Measurements from ENCODE around the gene FUBP3. TPM values are rescaled to one million over a fixed set of nuclear protein-coding genes. Genes with fewer than 3 reads are reported as not detected.

The FUBP3 gene
- total RNA-seq, 1 experiment from 2014 or later, result 78.6 TPM

DNA sequence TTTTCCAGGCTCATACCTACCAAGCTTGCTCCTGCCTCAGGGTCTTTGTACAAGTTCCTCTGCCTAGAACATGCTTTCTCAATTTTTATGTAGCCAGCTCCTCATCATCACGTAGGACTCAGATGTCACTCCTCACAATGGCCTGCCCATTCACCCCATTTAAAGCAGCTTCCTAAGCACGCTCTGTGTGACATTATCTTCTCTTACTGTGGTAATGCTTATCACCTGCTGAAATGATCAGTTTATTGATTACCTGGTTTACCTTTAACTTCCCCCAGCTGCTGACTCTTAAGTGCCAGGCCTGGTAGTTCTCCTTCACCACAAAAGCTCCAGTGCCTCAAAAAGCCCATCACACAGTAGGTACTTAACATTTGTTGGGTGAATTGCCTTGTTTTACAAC lies 13.6 kb downstream of the FUBP3 start:
- no peak overlapping the region for H2BK120ac ChIP-seq (ENCODE audit: low read depth, low read length, poor library complexity, severe bottlenecking)
- no peak overlapping the region for H4K5ac ChIP-seq (ENCODE audit: insufficient read length, low read depth, low read length)
- H2AFZ ChIP-seq (ENCODE audit: low read length), result no peak overlapping the region
- no peaks in the 10 kb centered on the region for H3K23me2 ChIP-seq (ENCODE audit: insufficient read length, low read depth, low read length, poor library complexity, severe bottlenecking)
- no peak overlapping the region for H4K91ac ChIP-seq (ENCODE audit: insufficient read length, low read depth, low read length)
- H3K9me3 ChIP-seq (ENCODE audit: control insufficient read depth, low read depth, low read length), result no peaks in the 10 kb centered on the region
- no peak overlapping the region for H3K27ac ChIP-seq (ENCODE audit: insufficient read length, low read depth, low read length)
- no peak overlapping the region for H3K4ac ChIP-seq (ENCODE audit: low read depth, low read length)
- H3K36me3 Mint-ChIP-seq (ENCODE audit: insufficient read depth in 1 of 3, low read depth in 3 of 3), result peaks cover 4 to 34% (median 30%) of the 10 kb centered on the region in 3 experiments; a peak in 6 of 7 replicates
- peak overlapping the region in 1 of 3 experiments; percentile 18; a peak in 1 of 7 replicates for H3K27ac Mint-ChIP-seq
- no peak overlapping the region for H2BK15ac ChIP-seq (ENCODE audit: low read depth, low read length)
- no peak overlapping the region for H2BK20ac ChIP-seq (ENCODE audit: low read depth, low read length, poor library complexity, severe bottlenecking)
- no peak overlapping the region for H3K23ac ChIP-seq (ENCODE audit: insufficient read length, low read depth, low read length)
- peaks cover 24% of the 10 kb centered on the region; the same call in 1 of the 2 replicates for H3K79me2 ChIP-seq (ENCODE audit: insufficient read depth, low read length)
- H3K4me1 Mint-ChIP-seq, result peaks cover 0 to under 1% of the 10 kb centered on the region in 2 experiments; a peak in 1 of 4 replicates
- H3T11ph ChIP-seq (ENCODE audit: low read length), result no peak overlapping the region
- no peak overlapping the region for H3K9ac ChIP-seq (ENCODE audit: extremely low read depth, insufficient read length, low read length)
- H4K20me1 ChIP-seq (ENCODE audit: control insufficient read depth, insufficient read depth, insufficient read length), result no peaks in the 10 kb centered on the region
- H4K8ac ChIP-seq (replicated peaks; ENCODE audit: insufficient read length, low read depth, low read length), result no peak overlapping the region
- no peaks in the 10 kb centered on the region for H3K4me1 ChIP-seq (ENCODE audit: insufficient read depth, low read length)
- no peak overlapping the region for H2BK12ac ChIP-seq (ENCODE audit: insufficient read length, low read depth, low read length)
- TF ChIP-seq, protein P1, sequence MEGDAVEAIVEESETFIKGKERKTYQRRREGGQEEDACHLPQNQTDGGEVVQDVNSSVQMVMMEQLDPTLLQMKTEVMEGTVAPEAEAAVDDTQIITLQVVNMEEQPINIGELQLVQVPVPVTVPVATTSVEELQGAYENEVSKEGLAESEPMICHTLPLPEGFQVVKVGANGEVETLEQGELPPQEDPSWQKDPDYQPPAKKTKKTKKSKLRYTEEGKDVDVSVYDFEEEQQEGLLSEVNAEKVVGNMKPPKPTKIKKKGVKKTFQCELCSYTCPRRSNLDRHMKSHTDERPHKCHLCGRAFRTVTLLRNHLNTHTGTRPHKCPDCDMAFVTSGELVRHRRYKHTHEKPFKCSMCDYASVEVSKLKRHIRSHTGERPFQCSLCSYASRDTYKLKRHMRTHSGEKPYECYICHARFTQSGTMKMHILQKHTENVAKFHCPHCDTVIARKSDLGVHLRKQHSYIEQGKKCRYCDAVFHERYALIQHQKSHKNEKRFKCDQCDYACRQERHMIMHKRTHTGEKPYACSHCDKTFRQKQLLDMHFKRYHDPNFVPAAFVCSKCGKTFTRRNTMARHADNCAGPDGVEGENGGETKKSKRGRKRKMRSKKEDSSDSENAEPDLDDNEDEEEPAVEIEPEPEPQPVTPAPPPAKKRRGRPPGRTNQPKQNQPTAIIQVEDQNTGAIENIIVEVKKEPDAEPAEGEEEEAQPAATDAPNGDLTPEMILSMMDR (conservative IDR thresholded peaks at IDR 0.05), result no peak
- no peaks in the 10 kb centered on the region for H3K27me3 Mint-ChIP-seq (ENCODE audit: low read depth)
- no peak overlapping the region for H3K56ac ChIP-seq (ENCODE audit: insufficient read length, low read depth, low read length)
- H3K9me3 Mint-ChIP-seq, result no peaks in the 10 kb centered on the region
- H3K79me1 ChIP-seq (ENCODE audit: insufficient read depth, low read depth, low read length, poor library complexity, severe bottlenecking), result peaks cover 15% of the 10 kb centered on the region
- DNase-seq, result no peak
- H3K4me3 Mint-ChIP-seq, result no peak overlapping the region
- no peak overlapping the region for H2AK5ac ChIP-seq (ENCODE audit: insufficient read length, low read length)
- no CpG with 5 or more reads among the region's 2 CpGs for WGBS (ENCODE audit: extremely low coverage, insufficient read length, low lambda C conversion rate)
- no peak overlapping the region for H3K4me2 ChIP-seq (ENCODE audit: insufficient read depth, insufficient read length, low read length)
- H3K18ac ChIP-seq (ENCODE audit: insufficient read length, low read depth, low read length), result no peak overlapping the region
- H3K27me3 ChIP-seq (ENCODE audit: insufficient read depth, low read length), result no peaks in the 10 kb centered on the region
- no peak overlapping the region for H3K14ac ChIP-seq (ENCODE audit: insufficient read depth, low read length)
- no peak overlapping the region for H2BK5ac ChIP-seq (ENCODE audit: insufficient read length, low read length)

Data from H9 (cell line).